ENCODE results near the gene COQ10A.

GRCh38 chr12:56300644-56301464 is 34.1 kb downstream of the COQ10A start:
- TF ChIP-seq EP300 (IDR thresholded peaks at IDR 0.05; ENCODE audit: borderline replicate concordance in 1 of 2, control insufficient read depth in 1 of 2, low read depth in 2 of 2, low read length in 2 of 2) (no peak), FOS (IDR thresholded peaks at IDR 0.05; ENCODE audit: borderline replicate concordance, extremely low read depth, insufficient read length) (no peak), EZH2 (IDR thresholded peaks at IDR 0.05; ENCODE audit: borderline replicate concordance, control insufficient read depth, low read depth, low read length) (no peak), HDAC6 (IDR thresholded peaks at IDR 0.05; ENCODE audit: unreplicated experiment) (no peak), CTCF (IDR thresholded peaks at IDR 0.05 in 2 of 3, conservative IDR thresholded peaks at IDR 0.05 in 1 of 3; ENCODE audit: control insufficient read depth in 2 of 3, extremely low read depth in 1 of 3, insufficient read depth in 1 of 3, low read depth in 3 of 3, low read length in 3 of 3) (no peak), JUNB (IDR thresholded peaks at IDR 0.05) (no peak), POLR2A (IDR thresholded peaks at IDR 0.05; ENCODE audit: low read depth, low read length) (no peak), SUPT20H (IDR thresholded peaks at IDR 0.05; ENCODE audit: borderline replicate concordance, control insufficient read depth, low read depth, low read length) (no peak)
